Epithelial cell of esophagus (primary cell): ENCODE measurements around the gene CCDC86.

Source experiments
- DNase-seq: peaks from one replicate; pipeline ENCODE4 v3.0.0; 2010; ENCODE audit warnings: low read depth
- H3K4me3 ChIP-seq: 2 replicates; pipeline ENCODE4 v1.5.1; 2011; ENCODE audit warnings: mild to moderate bottlenecking, low read length, control low read depth
- CTCF ChIP-seq: IDR thresholded peaks from 2 replicates; pipeline ENCODE4 v1.5.1; 2011; ENCODE audit warnings: low read depth, mild to moderate bottlenecking, low read length, control low read depth, inconsistent platforms; ENCODE audit not compliant: insufficient read depth; ENCODE audit errors: missing control alignments

CCDC86 gene

GRCh38 chr11:60859616-60860250 lies 17.8 kb downstream of the CCDC86 start:
- no peak for TF ChIP-seq CTCF
- no peak for DNase-seq

DNA sequence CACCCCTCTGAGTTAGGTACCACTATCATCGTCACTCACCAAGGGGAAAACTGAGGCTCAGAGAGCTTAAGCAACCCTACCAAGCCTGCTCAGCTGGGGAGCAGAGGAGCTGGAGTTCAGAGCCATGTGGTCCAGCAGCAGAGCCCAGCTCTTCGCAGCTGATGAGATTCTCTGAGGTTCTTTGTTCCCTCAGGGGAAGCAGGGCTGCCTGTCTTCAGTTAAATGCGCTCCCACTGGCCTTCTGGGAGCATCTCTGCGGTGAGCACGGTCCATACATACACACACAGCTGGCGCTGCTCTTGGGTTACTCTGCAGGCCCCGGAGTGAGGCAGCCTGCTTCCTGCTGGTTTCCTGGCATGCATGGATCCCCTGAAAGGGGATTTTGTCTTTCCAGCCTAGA lies 19.0 kb downstream of the CCDC86 start:
- no peak overlapping the region for H3K4me3 ChIP-seq
- DNase-seq, result no peak
- TF ChIP-seq CTCF, result no peak

More at GRCh38 chr11:60859616-60860250, 17.8 kb downstream of the CCDC86 start:
- H3K4me3 ChIP-seq, result no peak overlapping the region

DNA sequence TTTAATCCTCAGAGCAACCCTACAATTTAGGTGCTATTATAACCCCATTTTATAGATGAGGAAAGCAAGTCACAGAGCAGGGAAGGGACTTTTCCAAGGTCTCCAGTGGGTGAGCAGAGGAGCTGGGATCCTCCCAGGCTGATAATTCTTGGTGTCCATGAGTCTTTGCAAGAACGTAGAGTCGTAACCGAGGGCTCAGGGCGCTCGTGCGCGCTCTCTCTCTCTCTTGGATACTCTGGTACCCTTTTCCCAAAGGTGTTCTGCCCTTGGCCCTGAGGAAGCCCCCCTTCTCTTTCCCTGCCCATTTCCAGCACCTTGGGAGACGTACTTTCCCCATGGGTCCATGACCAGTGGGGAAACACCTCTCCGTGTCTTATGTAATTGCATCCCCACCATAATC lies 20.3 kb downstream of the CCDC86 start:
- no peak for TF ChIP-seq CTCF
- H3K4me3 ChIP-seq, result no peak overlapping the region
- no peak for DNase-seq

GRCh38 chr11:60863550-60864521 lies 21.9 kb downstream of the CCDC86 start:
- no peak for DNase-seq
- no peak overlapping the region for H3K4me3 ChIP-seq
- no peak for TF ChIP-seq CTCF

DNA sequence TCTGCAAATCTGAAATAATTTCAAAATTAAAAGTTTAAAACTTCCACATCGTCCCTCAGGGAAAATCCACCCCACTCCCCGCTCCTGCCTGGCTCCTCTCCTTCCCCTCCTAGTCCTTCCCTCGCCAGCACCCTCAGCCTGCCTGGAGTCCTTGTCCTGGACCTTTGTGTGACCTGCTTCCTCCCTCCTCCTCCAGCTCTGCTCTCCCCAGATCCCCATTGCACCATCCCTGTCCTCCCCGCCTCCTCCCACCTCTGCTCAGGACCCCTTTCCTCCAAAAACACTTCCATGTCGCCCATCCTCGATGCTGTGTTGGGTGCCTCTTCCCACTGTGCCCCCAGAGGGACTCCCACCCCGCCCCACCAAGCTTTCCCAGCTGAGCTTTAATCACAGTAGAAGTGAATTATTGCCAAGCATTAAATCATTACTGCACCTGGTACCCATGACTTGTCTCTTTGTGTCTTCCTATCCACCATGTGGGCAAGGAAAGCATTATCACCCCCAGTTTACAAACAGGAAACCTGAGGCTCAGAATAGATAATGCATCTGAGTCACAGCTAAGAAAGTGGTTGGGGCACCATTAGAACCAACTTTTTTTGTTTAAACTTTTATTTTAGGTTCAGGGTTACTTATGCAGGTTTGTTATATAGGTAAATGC lies 23.1 kb downstream of the CCDC86 start:
- no peak for TF ChIP-seq CTCF
- DNase-seq, result no peak
- no peak overlapping the region for H3K4me3 ChIP-seq

- DNase-seq, result peak; percentile 29
- TF ChIP-seq CTCF, result no peak
- H3K4me3 ChIP-seq, result no peak within 1 kb of the TSS
These were observed 25.3 kb downstream of the CCDC86 start, which contains the start of gene ZP1 for GRCh38 chr11:60866911-60867870. TSS of gene ZP1 (plus strand) at chr11:60867542. CDS start at chr11:60867562, 20 bp downstream.
